Measurements from ENCODE around the gene ANTXRL.
"Not testable (repeated sequence)": the region's sequence is repeated elsewhere in the genome, so short reads cannot be mapped to it uniquely, and the experiment has no call there.

The ANTXRL gene

DNA sequence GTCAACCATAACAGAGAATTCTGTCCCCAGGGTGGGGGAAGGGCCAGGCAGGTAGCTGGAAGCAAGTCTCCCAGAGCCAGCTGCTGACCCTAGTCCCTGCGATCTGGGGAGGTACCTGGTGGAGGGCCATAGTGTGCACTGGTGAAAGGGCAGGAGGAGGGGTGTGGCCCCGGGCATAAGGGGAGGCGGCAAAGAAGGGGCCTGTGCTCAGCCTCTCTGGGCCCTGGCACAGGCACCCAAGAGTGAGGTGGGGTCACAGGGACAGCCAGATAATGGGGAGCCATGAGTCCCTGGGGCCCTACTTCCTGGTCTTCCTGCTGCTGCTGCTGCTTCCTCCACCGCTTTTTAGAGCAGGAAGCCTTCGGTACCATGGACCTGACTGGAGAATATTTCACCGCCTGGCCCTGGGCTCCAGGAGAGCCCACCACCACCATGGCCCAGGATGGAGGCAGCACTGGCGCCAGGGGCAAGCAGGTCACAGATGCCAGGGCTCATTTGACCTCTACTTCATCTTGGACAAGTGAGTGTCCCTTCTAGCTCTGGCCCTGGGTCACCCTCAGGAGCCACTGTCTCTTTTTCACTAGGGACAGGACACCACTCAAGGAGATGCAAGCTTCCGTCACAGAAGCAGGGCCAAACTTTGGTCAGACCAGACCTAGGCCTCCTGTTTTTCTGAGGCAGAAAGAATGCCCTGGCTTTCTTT lies at the start of gene ANTXRL:
Gene ANTXRL, plus strand, starts transcription at position 7 of the 703 bp plus-strand sequence. Its CDS starts 266 bp downstream, at position 273.
- DNase-seq (ENCODE audit: low read depth in 2 of 2), result no peak

DNA sequence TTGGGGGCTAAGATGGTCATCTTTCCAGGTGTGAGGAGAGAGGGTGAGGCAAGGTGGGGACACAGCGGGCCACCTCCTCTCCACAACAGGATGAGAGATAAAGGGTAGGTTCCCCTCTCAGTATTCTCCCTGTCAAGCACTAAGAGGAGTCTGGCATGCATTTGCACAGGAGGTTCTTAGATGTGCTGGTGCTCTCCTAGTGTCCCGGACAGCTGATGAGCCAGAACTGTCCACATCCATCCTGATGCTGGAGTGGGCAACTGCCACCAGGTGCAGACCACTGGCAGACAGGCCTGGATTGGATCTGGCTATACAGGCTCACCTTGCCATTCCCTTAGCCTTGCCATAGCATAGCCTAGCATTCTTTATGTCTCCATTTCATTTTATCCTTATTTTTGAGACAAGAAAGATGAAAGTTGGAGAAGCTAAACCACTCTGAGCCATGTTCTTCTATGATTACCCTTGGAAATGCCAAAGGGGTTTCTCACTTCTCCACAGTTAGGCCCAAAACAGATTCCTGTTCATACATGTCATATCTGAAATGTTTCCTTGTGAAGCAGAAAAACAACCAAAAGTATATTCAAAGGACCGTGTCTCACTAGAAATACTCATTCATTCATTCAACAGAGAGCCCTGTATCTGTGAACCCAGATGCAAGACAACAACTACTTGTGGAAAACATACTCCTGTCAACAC lies 48.8 kb upstream of the ANTXRL start:
- no peak for DNase-seq (ENCODE audit: low read depth in 2 of 2)

- DNase-seq (ENCODE audit: low read depth in 2 of 2), result no peak
Measured at GRCh38 chr10:46239247-46239646, 47.5 kb upstream of the ANTXRL start.

- DNase-seq (ENCODE audit: low read depth in 2 of 2), result no peak
Measured at GRCh38 chr10:46239993-46240683, 46.7 kb upstream of the ANTXRL start.

DNA sequence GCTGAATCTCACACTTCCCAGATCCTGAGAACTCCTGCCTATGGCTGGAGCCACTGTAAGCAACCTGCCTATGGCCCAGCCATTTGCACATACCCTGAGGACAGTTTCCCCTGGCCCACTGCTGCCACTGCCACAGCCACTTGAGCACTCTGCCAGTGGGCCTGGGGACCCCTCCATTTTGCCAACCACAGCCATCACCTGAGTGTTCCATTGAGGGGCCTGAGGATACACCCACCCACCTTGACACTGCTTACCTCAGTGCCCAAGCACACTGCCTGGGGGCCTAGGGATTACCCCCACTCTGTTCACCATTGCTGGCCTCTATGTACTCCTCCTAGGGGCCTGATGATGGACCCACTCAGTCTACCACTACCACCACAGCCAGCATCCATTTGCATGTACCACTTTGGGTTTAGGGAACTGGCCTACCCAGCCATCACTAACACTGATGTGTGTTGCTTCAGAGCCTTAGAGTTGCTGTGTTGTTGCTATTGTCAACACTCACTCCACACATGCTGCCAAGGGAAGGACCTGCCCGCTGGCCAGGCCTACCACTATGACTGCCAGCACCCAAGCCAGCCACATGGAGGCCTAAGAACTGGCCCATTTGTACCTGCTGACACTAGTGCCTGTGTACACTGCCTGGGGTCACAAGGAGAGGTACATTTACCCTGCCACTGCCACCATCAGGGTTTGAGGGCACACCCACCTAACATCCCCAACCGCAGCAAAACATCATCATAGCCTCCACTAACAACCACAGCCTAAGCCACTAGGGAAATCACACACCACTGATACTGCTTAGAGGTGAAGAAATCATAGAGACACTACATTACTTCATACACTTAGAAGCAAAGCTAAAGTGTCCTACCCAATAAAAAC lies 45.9 kb upstream of the ANTXRL start:
- DNase-seq (ENCODE audit: low read depth in 2 of 2), result no peak

DNA sequence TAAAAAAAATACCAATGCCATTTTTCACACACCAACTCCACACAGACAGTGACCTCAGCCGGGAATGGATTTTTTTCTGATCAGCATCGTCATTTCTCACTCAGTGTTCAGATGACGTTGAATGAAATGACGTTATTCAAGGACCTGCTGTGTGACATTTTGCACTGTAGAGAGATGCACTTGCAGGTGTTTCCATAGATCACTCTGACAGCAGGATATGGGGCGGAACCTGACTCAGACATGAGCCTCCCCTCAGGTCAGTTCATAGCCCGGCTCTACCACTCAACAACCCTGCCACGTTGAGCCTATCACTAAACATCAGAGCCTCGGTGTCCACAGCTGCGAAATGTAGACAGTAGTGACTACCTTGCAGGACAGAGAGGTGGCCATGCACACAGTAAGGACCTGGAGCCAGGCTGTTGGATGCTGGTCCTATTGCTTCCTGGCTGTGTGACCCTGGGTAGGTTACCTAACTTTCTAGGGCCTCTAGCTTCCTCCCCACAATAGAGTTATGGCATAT lies 41.4 kb upstream of the ANTXRL start:
- no peak for DNase-seq (ENCODE audit: low read depth in 2 of 2)

DNA sequence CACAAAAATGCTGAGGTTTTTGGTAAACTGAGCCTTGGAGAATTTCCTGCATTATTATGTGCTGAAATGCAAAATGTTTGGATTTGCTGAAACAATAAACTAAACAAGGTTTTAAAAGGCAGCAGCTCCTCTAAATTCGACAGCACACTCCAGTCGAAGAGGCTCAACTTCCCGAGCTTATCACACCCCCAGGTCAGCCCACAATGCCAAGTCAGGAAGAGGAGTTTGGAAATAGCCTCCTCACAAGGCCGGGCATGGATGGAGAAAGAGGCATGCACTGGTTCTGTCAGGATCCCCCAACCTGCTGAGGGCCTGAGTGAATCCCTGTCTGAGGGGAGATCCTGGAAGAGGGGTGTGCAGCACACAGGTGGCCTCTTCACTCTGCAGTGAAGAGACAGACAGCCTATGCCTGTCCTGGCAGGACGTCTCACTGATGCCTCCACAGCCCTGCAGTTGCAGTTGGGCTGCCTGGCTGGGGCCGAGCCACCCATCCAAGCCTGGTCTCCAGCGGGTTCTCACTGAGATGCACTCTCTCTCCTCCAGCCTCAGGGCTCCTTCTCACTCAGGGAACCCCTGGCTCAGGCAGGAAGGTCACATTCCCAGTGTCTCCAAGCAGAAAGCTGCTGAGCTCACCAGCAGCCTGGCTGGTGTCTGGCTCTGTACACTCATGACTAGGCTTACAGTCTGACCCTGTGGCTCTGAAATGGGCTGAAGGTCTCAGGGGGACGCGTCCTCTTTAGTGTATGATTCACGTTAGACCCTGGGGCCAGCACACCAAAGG lies 40.2 kb upstream of the ANTXRL start:
- not testable (repeated sequence) for DNase-seq (ENCODE audit: low read depth in 2 of 2)

DNA sequence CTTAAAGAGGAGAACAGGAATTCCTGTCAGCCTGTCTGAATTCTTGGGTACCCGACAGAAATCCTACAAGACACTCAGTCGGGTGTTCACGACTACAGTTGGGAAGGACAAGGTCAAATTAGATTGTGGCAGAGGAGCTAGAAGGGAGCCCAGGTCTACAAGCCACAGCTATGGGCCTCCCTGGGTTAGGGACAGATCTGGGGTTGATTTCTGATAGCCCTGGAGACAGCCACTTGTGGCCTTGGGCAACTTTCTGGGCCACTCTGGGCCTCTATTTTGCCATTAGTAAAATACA lies 39.7 kb upstream of the ANTXRL start:
- DNase-seq (ENCODE audit: low read depth in 2 of 2), result no peak

GRCh38 chr10:46247808-46248569 lies 38.8 kb upstream of the ANTXRL start:
- no peak for DNase-seq (ENCODE audit: low read depth in 2 of 2)

- DNase-seq (ENCODE audit: low read depth in 2 of 2), result no peak
Measured at GRCh38 chr10:46248651-46249146, 38.1 kb upstream of the ANTXRL start.

DNA sequence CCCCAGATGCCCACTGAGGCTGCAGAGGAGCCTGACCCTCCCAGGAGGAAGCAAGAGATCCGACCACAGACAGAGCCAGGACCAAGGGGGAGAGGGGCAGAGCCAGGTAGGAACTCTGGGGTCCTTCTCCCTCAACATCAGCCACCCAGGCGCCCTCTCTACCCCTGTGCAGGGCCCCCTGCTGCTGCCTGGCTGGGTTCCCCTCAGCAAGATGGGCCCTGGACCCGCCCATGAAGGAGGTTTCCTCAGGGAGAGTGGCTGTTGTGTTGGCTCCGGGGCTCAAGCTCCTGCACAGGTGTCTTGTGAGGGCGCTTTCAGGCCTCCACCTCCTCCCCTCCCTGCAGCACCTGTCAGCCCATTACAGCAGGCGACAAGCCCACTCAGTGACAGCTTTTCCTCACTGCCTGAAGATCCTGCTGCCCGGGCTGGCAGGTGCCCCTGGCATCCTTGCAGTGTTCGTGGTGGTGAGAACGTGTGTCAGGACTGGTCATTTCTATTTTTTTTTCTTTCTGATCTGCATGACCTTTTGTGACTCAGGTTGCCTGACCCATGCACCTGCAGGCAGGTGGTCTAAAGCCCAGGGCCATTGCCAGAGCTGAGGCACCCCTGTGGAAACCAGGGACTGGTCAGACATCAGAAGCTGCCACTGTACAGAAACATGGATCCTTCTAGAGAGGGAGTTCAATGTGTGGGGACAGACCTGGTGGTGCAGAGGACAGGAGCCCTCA lies 37.0 kb upstream of the ANTXRL start:
- not testable (repeated sequence) for DNase-seq (ENCODE audit: low read depth in 2 of 2)

DNA sequence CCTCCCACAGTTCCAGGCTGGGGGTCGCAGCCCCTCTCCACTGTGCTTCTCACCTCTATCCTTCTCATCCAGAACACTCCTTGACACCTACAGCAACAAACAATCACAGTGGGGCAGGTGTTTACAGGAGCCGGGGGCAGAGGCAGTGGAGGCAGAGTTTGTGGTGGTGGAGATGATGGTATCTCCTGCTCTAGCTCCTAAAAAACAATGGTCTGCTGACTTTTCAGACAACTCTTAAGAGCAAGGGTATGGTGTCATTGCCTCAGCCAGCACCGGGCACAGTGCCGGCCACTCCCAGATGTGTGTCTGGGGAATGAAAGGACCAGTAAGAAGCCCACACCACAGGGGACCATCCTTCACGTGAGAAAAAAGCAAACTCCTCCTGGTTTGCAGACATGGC lies 36.3 kb upstream of the ANTXRL start:
- no peak for DNase-seq (ENCODE audit: low read depth in 2 of 2)

DNA sequence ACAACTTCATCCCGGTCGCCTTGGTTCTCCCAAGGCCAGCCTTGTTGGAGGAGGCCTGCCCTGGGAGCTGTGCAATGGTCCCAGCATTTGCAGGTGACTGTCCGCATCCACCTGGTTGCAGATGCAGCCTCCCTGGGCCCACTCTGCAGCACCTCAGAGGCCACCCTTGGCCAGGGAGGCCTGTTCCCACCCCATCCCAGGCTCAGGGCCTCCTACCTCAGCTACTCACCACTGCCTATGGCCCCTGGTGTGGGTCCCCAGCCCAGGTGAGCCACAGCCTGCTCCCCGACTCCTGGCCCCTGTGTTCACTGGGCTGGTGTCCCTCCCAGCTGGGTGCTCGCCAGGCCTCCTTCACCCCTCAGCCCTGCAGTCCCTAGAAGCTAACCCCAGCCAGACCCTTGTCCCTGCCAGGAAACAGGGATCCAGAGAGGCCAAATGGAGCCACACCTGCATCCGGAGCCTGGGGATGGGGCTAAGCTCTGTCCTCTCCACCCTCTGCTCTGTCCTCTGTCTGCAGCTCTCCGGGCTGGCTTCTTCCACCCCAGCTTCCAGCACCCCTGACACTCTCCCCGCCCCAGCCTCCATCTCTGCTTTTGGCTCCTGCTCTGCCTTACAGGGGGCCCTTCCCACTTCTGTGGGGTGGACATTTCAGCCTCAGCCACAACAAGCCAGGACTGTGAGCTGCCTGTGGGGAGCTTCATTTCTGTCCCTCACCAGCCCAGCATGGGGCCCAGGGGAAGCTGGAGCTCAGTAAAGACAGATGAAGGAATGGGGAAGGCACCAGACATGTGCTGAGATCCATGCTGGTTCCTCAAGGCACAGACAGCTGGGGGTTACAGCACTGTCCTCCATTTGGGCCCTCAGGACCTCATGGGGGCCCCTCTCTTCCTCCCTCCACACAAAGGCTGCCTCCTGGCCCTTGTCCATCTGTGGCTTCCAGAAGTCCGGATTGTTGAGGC lies 35.6 kb upstream of the ANTXRL start:
- no peak for DNase-seq (ENCODE audit: low read depth in 2 of 2)

DNA sequence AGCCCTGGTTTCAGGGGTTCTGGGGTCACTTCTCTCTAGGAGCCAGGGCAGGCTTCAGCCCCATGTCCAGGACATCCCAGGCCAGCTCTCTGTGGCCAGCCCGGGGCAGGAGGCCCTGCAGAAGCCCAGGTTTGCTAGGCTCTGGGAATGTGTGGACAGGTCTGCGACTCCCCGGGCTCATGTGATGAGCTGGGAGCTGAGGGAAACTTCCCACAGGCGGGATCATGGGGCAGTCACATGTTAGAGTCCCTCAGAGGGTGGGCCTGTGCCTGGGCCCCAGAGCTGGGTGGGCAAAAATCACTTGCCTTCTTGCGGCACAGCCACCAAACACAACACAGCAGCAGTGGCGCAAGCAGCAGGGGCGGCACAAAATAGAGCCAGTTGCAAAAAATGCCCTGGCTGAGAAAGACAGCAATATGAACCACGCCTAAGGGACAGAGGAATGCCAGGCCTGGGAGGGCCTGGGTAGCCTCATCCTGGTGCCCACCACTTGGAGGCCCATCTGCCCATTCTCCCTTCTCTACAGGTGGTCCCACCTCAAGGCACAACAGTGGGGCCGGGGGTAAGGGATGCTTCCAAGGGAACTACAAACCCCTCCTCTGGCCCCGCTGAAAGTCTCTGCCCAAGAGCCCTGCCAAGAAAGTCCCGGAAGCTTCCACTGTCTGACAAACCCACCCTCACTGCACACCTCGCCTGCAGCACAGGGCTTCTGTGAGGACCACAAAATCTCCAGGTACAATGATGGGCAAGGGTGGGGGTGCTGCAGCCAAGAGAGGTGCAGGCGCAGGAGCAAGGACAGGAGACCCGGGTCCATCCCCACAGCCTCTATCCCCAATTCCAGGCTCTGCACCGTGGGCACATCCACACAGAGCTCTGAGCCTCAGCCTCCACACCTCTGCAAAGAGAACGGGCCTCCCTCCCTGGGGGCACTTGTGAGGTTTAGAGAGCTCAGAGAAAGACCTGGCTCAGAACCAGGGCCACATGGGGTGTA lies 34.6 kb upstream of the ANTXRL start:
- no peak for DNase-seq (ENCODE audit: low read depth in 2 of 2)

GRCh38 chr10:46253076-46254006 lies 33.5 kb upstream of the ANTXRL start:
- no peak for DNase-seq (ENCODE audit: low read depth in 2 of 2)

GRCh38 chr10:46254007-46254383 lies 32.8 kb upstream of the ANTXRL start:
- DNase-seq (ENCODE audit: low read depth in 2 of 2), result no peak

All from stimulated activated CD4-positive, alpha-beta T cell treated with anti-CD3 and anti-CD28 coated beads, Interleukin-1b, Interleukin-23, amount 100 ng/mL, for 4 hours (primary cell).